Prostate gland (tissue), 2 donors: ENCODE measurements around the gene NIPSNAP3A. TPM values are rescaled to one million over a fixed set of nuclear protein-coding genes. Genes with fewer than 3 reads are reported as not detected.

ENCODE experiments used
- DNase-seq: peaks from one replicate; pipeline ENCODE4 v3.0.0-alpha.2; 2019; ENCODE audit warnings: low spot score
- H3K27ac ChIP-seq, 2 donors: fragments of 200-600 bp; sonication (generic); 2 replicates each; pipeline ENCODE4 v1.5.1; 2017 to 2019
- H3K27me3 ChIP-seq: fragments of 200-600 bp; sonication (generic); replicated peaks from 2 replicates; pipeline ENCODE4 v1.5.1; 2019; ENCODE audit not compliant: insufficient read depth
- H3K36me3 ChIP-seq, 2 donors: fragments of 200-600 bp; sonication (generic); 1 replicate in 1 of 2; 2 replicates in 1 of 2; pipeline versions ENCODE4 v1.5.1 to v1.8.1; 2017 to 2019
- H3K4me1 ChIP-seq: fragments of 200-600 bp; sonication (generic); replicated peaks from 2 replicates; pipeline ENCODE4 v1.5.1; 2019
- H3K4me3 ChIP-seq, 2 donors: fragments of 200-600 bp; sonication (generic); 2 replicates each; pipeline ENCODE4 v1.5.1; 2017 to 2019
- H3K9me3 ChIP-seq: fragments of 200-600 bp; sonication (generic); 2 replicates; pipeline ENCODE4 v1.5.1; 2017
- CTCF ChIP-seq, 4 experiments: fragments of 200-600 bp in 2 of 4; fragments of 450-650 bp in 2 of 4; sonication (generic) in 2 of 4; IDR thresholded peaks; 1 replicate in 3 of 4; 2 replicates in 1 of 4; pipeline ENCODE4 v1.5.1; 2016 to 2019; ENCODE audit warnings: antibody characterized with exemption in 4 of 4, mild to moderate bottlenecking in 2 of 4, moderate library complexity in 2 of 4
- POLR2A ChIP-seq: fragments of 450-650 bp; IDR thresholded peaks from one replicate; pipeline ENCODE4 v1.6.1; 2016; ENCODE audit warnings: antibody characterized with exemption, mild to moderate bottlenecking
- POLR2AphosphoS5 ChIP-seq: sonication (generic); formaldehyde crosslinking; IDR thresholded peaks from one replicate; pipeline ENCODE4 v1.6.1; 2017; ENCODE audit warnings: antibody characterized with exemption
- WGBS: methylation state at CpG from one replicate; pipeline ENCODE4 v1.1.5; 2018; 5-methylcytosine and 5-hydroxymethylcytosine counted together
- intact Hi-C: fragments of 100-400 bp; cut with DNase I; formaldehyde crosslinking; loops from one replicate; pipeline ENCODE4 v1.14.2; 2022
- total RNA-seq, 2 donors: library from RNA; depleted of rRNA; stranded (reverse); fragments of >200 nt; gene quantifications; one replicate each; pipeline ENCODE4 v1.1.0, GENCODE V29; 2016

Gene NIPSNAP3A
- total RNA-seq, 2 donors from 2014 or later: 14.6 to 18.8 TPM

GRCh38 chr9:104788251-104788650 lies 40.8 kb downstream of the NIPSNAP3A start:
- TF ChIP-seq POLR2A (no peak), POLR2AphosphoS5 (no peak), CTCF (IDR thresholded peaks at IDR 0.05) (no peak)
- Histone ChIP-seq H3K4me1 (no peaks in the 10 kb centered on the region), H3K36me3 (peaks cover 6 to 27% of the 10 kb centered on the region in 2 donors), H3K9me3 (no peaks in the 10 kb centered on the region), H3K4me3 (no peak overlapping the region), H3K27ac (no peak overlapping the region), H3K27me3 (no peaks in the 10 kb centered on the region)
- 56% methylated on average over 3 of the region's 3 CpGs for WGBS
- no peak for DNase-seq
- intact Hi-C loops: no loop called here

- no peaks in the 10 kb centered on the region for H3K27me3 ChIP-seq
- intact Hi-C loops: no loop called here
- H3K9me3 ChIP-seq: no peaks in the 10 kb centered on the region
- no peaks in the 10 kb centered on the region for H3K4me1 ChIP-seq
- TF ChIP-seq CTCF (IDR thresholded peaks at IDR 0.05) (no peak), POLR2AphosphoS5 (no peak), POLR2A (no peak)
- H3K4me3 ChIP-seq: no peak overlapping the region
- H3K27ac ChIP-seq: no peak overlapping the region
- peaks cover 0 to 11% of the 10 kb centered on the region in 2 donors for H3K36me3 ChIP-seq
- 91% methylated on average over 2 of the region's 2 CpGs for WGBS
- no peak for DNase-seq
Measured at GRCh38 chr9:104794070-104794469, 46.6 kb downstream of the NIPSNAP3A start.

- WGBS: 86% methylated on average over 1 of the region's 1 CpG
Measured at GRCh38 chr9:104795082-104795481, 47.6 kb downstream of the NIPSNAP3A start.

GRCh38 chr9:104795857-104796256 lies 48.4 kb downstream of the NIPSNAP3A start:
- no peak overlapping the region for H3K4me3 ChIP-seq
- no peak for DNase-seq
- H3K27me3 ChIP-seq: no peaks in the 10 kb centered on the region
- TF ChIP-seq POLR2A: no peak
- TF ChIP-seq CTCF (IDR thresholded peaks at IDR 0.05): no peak
- no peak for TF ChIP-seq POLR2AphosphoS5
- peaks cover 0 to 9% of the 10 kb centered on the region in 2 donors for H3K36me3 ChIP-seq
- intact Hi-C loops: no loop called here
- no peaks in the 10 kb centered on the region for H3K4me1 ChIP-seq
- no peaks in the 10 kb centered on the region for H3K9me3 ChIP-seq
- no peak overlapping the region for H3K27ac ChIP-seq
- WGBS: 89% methylated on average over 3 of the region's 3 CpGs

More at GRCh38 chr9:104795082-104795481, 47.6 kb downstream of the NIPSNAP3A start:
- H3K9me3 ChIP-seq: no peaks in the 10 kb centered on the region
- intact Hi-C loops: no loop called here
- DNase-seq: no peak
- H3K4me1 ChIP-seq: no peaks in the 10 kb centered on the region
- TF ChIP-seq CTCF (IDR thresholded peaks at IDR 0.05): no peak
- no peak for TF ChIP-seq POLR2AphosphoS5
- no peak for TF ChIP-seq POLR2A
- H3K36me3 ChIP-seq: peaks cover 0 to 9% of the 10 kb centered on the region in 2 donors
- H3K27ac ChIP-seq: no peak overlapping the region
- no peaks in the 10 kb centered on the region for H3K27me3 ChIP-seq
- H3K4me3 ChIP-seq: no peak overlapping the region

GRCh38 chr9:104798209-104798995 lies 50.9 kb downstream of the NIPSNAP3A start:
- intact Hi-C loops: no loop called here
- TF ChIP-seq POLR2AphosphoS5 (no peak), POLR2A (no peak), CTCF (IDR thresholded peaks at IDR 0.05) (no peak)
- Histone ChIP-seq H3K27ac (no peak overlapping the region), H3K9me3 (no peaks in the 10 kb centered on the region), H3K4me1 (no peaks in the 10 kb centered on the region), H3K36me3 (peaks cover 6 to 8% of the 10 kb centered on the region in 2 donors), H3K27me3 (no peaks in the 10 kb centered on the region), H3K4me3 (no peak overlapping the region)
- DNase-seq: no peak
- WGBS: 92% methylated on average over 5 of the region's 5 CpGs
